IPS DF 6.9 (cell line): ENCODE results near the gene PARP16.
"Not testable (repeated sequence)": the region's sequence is repeated elsewhere in the genome, so short reads cannot be mapped to it uniquely, and the experiment has no call there.

ENCODE experiments used
- DNase-seq: peaks from one replicate; pipeline ENCODE4 v3.0.0-alpha.2; 2013; ENCODE audit warnings: low read depth, low spot score
- H3K27ac ChIP-seq: one replicate; pipeline ENCODE4 v1.5.1; 2013; ENCODE audit warnings: low read length, control low read depth
- H3K27me3 ChIP-seq: 2 replicates; pipeline ENCODE4 v1.6.1; 2013; ENCODE audit warnings: mild to moderate bottlenecking, low read length; ENCODE audit not compliant: control insufficient read depth, insufficient read depth
- H3K36me3 ChIP-seq: 2 replicates; pipeline ENCODE4 v1.6.1; 2013; ENCODE audit warnings: low read length; ENCODE audit not compliant: control insufficient read depth, insufficient read depth
- H3K4me1 ChIP-seq: 2 replicates; pipeline ENCODE4 v1.6.1; 2013; ENCODE audit warnings: low read length; ENCODE audit not compliant: control insufficient read depth, insufficient read depth
- H3K4me3 ChIP-seq: 2 replicates; pipeline ENCODE4 v1.5.1; 2013; ENCODE audit warnings: mild to moderate bottlenecking, low read length
- H3K9me3 ChIP-seq: 2 replicates; pipeline ENCODE4 v1.6.1; 2013; ENCODE audit warnings: low read length, inconsistent platforms; ENCODE audit not compliant: control insufficient read depth, insufficient read depth
- WGBS: extraction: QIAGEN DNeasy Blood & Tissue Kit; methylation state at CpG from one replicate; pipeline ENCODE4 v1.1.7; 2013; ENCODE audit warnings: mixed read lengths, missing lambda C conversion rate; ENCODE audit not compliant: insufficient read length, insufficient coverage; 5-methylcytosine and 5-hydroxymethylcytosine counted together

PARP16 gene

GRCh38 chr15:65255486-65256140 is 31.1 kb downstream of the PARP16 start:
- WGBS: no CpG with 5 or more reads among the region's 7 CpGs
- H3K9me3 ChIP-seq: no peaks in the 10 kb centered on the region
- H3K4me3 ChIP-seq: no peak overlapping the region
- H3K27ac ChIP-seq: no peak overlapping the region
- no peaks in the 10 kb centered on the region for H3K36me3 ChIP-seq
- no peak for DNase-seq
- H3K27me3 ChIP-seq: no peaks in the 10 kb centered on the region; the same call in 1 of the 2 replicates
- no peaks in the 10 kb centered on the region for H3K4me1 ChIP-seq

GRCh38 chr15:65254758-65255157 is 31.9 kb downstream of the PARP16 start:
- Histone ChIP-seq H3K27me3 (no peaks in the 10 kb centered on the region; the same call in 1 of the 2 replicates), H3K9me3 (no peaks in the 10 kb centered on the region), H3K27ac (no peak overlapping the region), H3K4me3 (no peak overlapping the region), H3K36me3 (no peaks in the 10 kb centered on the region), H3K4me1 (no peaks in the 10 kb centered on the region)
- WGBS: no CpG with 5 or more reads among the region's 1 CpG
- DNase-seq: no peak

GRCh38 chr15:65254356-65254755 is 32.3 kb downstream of the PARP16 start:
- H3K36me3 ChIP-seq: no peaks in the 10 kb centered on the region
- DNase-seq: no peak
- WGBS: no CpG with 5 or more reads among the region's 4 CpGs

GRCh38 chr15:65249641-65250040 is 37.0 kb downstream of the PARP16 start:
- H3K27ac ChIP-seq: no peak overlapping the region

More at GRCh38 chr15:65254356-65254755, 32.3 kb downstream of the PARP16 start:
- Histone ChIP-seq H3K4me1 (no peaks in the 10 kb centered on the region; the same call in 1 of the 2 replicates), H3K27ac (no peak overlapping the region), H3K4me3 (no peak overlapping the region), H3K27me3 (no peaks in the 10 kb centered on the region), H3K9me3 (no peaks in the 10 kb centered on the region)

DNA sequence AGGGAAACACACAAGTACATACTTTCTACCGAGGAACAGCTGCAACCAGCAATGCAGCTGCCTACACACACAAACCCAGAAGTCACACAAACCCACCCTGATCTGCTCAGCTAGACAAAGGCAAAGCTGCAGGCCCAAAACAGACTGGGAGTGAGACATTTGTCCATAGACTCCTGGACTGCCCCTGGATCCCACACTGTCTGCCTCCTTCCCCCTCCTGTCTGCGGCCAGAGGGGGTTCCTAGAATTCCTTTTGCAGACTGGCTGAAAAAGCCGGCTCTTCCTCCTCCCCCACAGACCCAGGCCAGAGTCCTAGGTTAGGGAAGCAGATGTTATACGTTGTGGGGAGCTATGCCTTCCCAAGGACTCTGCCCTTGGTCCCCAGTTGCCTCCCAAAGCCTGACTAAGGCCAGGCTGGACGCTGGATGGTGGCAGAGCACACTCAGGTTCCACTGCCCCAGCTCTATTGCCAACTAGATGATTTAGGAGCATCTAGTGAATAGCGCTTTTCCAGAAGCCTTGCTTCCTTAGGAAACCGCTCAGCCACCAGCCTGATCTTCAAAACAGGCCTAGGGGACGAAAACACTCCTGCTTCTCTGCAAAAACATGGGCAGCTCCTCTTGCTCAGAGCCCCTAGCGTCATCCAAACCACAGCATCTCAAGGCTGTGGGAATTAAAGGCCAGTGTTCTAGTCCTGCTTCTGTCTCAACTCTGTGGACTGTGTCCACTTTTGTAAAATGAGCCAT is 38.0 kb downstream of the PARP16 start:
- H3K4me3 ChIP-seq: no peak overlapping the region
- no peaks in the 10 kb centered on the region for H3K27me3 ChIP-seq
- WGBS: no CpG with 5 or more reads among the region's 9 CpGs
- H3K27ac ChIP-seq: no peak overlapping the region
- DNase-seq: no peak
- H3K9me3 ChIP-seq: no peaks in the 10 kb centered on the region
- no peaks in the 10 kb centered on the region; the same call in 1 of the 2 replicates for H3K4me1 ChIP-seq
- H3K36me3 ChIP-seq: no peaks in the 10 kb centered on the region

More at GRCh38 chr15:65249641-65250040, 37.0 kb downstream of the PARP16 start:
- no peaks in the 10 kb centered on the region; the same call in 1 of the 2 replicates for H3K4me1 ChIP-seq
- no peaks in the 10 kb centered on the region for H3K9me3 ChIP-seq
- no CpG with 5 or more reads among the region's 2 CpGs for WGBS
- DNase-seq: no peak
- no peaks in the 10 kb centered on the region for H3K27me3 ChIP-seq
- H3K36me3 ChIP-seq: no peaks in the 10 kb centered on the region
- no peak overlapping the region for H3K4me3 ChIP-seq

GRCh38 chr15:65246939-65247338 is 39.7 kb downstream of the PARP16 start:
- Histone ChIP-seq H3K4me3 (no peak overlapping the region), H3K36me3 (no peaks in the 10 kb centered on the region), H3K9me3 (no peaks in the 10 kb centered on the region), H3K27ac (no peak overlapping the region), H3K4me1 (no peaks in the 10 kb centered on the region; the same call in 1 of the 2 replicates), H3K27me3 (no peaks in the 10 kb centered on the region)
- no peak for DNase-seq
- WGBS: no CpG with 5 or more reads among the region's 6 CpGs

DNA sequence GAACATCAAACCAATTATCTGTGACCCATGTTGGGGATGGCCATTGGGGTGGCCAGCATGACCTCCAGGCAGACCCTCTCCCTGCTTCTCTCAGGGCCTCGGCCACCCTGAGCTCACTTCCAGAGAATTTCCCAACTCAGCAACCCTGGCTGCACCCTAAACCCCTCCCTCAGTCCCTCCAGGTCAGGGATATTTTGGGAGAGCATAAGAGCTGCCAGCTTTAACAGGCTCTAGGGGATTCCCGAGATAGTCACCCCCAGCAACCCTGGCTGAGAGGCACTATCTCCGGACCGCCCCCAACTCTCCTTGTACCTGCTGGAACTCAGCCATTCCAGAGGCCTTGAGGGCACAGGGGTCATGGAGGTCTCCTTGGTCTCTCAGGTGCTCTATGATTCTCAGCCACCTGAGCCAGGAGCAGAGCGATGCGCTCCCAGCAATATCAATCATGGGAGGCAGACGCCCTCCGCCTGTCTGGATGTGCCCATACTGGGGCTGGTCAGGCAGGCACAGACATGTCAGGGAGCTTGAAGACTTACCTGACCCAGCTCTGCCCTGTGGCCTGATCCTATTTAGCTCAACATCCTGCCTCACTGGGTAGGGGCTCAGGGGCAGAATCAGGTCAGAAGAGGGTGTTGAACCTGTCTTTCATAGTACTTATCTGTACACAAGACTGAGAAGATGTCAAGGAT is 40.5 kb downstream of the PARP16 start:
- H3K4me3 ChIP-seq: no peak overlapping the region
- DNase-seq: no peak
- H3K4me1 ChIP-seq: no peaks in the 10 kb centered on the region; the same call in 1 of the 2 replicates
- H3K27ac ChIP-seq: no peak overlapping the region
- no peaks in the 10 kb centered on the region for H3K9me3 ChIP-seq
- H3K36me3 ChIP-seq: no peaks in the 10 kb centered on the region
- H3K27me3 ChIP-seq: no peaks in the 10 kb centered on the region
- WGBS: no CpG with 5 or more reads among the region's 8 CpGs

- H3K9me3 ChIP-seq: no peaks in the 10 kb centered on the region
- WGBS: no CpG with 5 or more reads among the region's 11 CpGs
- DNase-seq: no peak
- no peaks in the 10 kb centered on the region for H3K27me3 ChIP-seq
- H3K27ac ChIP-seq: no peak overlapping the region
- H3K4me1 ChIP-seq: no peaks in the 10 kb centered on the region; the same call in 1 of the 2 replicates
- H3K36me3 ChIP-seq: no peaks in the 10 kb centered on the region
- H3K4me3 ChIP-seq: no peak overlapping the region
These were observed 41.4 kb downstream of the PARP16 start for GRCh38 chr15:65245096-65245856.

- no peaks in the 10 kb centered on the region for H3K36me3 ChIP-seq
- H3K9me3 ChIP-seq: no peaks in the 10 kb centered on the region
- no peak for DNase-seq
- H3K27ac ChIP-seq: no peak overlapping the region
- H3K4me3 ChIP-seq: no peak overlapping the region
- no peaks in the 10 kb centered on the region; the same call in 1 of the 2 replicates for H3K4me1 ChIP-seq
- H3K27me3 ChIP-seq: no peaks in the 10 kb centered on the region
These were observed 42.0 kb downstream of the PARP16 start for GRCh38 chr15:65244638-65245037.

DNA sequence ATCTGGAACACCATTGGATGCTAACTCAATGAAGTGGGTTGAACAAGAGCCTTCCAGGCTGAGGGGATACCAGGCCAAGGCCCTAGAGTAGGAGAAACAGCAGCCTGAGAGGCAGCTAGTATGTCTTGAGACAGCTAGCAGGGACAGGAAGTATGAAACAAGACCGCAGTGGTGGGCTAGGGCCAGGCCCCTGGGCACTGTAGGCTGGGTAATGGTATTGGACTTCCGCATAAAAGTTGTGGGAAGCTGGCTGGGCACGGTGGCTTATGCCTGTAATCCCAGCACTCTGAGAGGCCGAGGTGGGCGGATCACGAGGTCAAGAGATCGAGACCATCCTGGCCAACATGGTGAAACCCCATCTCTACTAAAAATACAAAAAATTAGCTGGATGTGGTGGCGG is 50.2 kb downstream of the PARP16 start:
- not testable (repeated sequence) for H3K27me3 ChIP-seq, H3K4me3 ChIP-seq, H3K36me3 ChIP-seq, H3K4me1 ChIP-seq, H3K27ac ChIP-seq, H3K9me3 ChIP-seq, DNase-seq
- no CpG with 5 or more reads among the region's 8 CpGs for WGBS
